22Rv1 (cell line): ENCODE measurements around the gene ATOX1.

Experiments
- CTCF ChIP-seq: fragments of 450-650 bp; IDR thresholded peaks from 2 replicates; pipeline ENCODE4 v1.5.1; 2017; ENCODE audit warnings: mild to moderate bottlenecking
- ZFX ChIP-seq: fragments of 450-650 bp; IDR thresholded peaks from 2 replicates; pipeline ENCODE4 v1.6.1; 2017; ENCODE audit warnings: antibody characterized with exemption, borderline replicate concordance

GRCh38 chr5:151781201-151781600, 22.8 kb upstream of the ATOX1 start:
- TF ChIP-seq CTCF (no peak), ZFX (no peak)
